HCT116 (cell line): ENCODE results near the gene PTCH2.

Experiments
- JUND ChIP-seq: IDR thresholded peaks from 2 replicates; pipeline ENCODE4 v1.6.1; 2012
- MAX ChIP-seq: IDR thresholded peaks from 2 replicates; pipeline ENCODE4 v1.6.1; 2012
- REST ChIP-seq: IDR thresholded peaks from 2 replicates; pipeline ENCODE4 v1.6.1; 2012; ENCODE audit warnings: low read depth
- SIN3A ChIP-seq: IDR thresholded peaks from 2 replicates; pipeline ENCODE4 v1.6.1; 2012; ENCODE audit warnings: low read depth
- YY1 ChIP-seq: IDR thresholded peaks from 2 replicates; pipeline ENCODE4 v1.6.1; 2011; ENCODE audit warnings: low read length, low read depth, moderate library complexity, mild to moderate bottlenecking; ENCODE audit not compliant: insufficient replicate concordance; ENCODE audit errors: extremely low read depth
- ZNF274 ChIP-seq: fragments of 200-500 bp; sonication (Bioruptor generic); IDR thresholded peaks from 2 replicates; pipeline ENCODE4 v1.6.1; 2014; ENCODE audit warnings: mild to moderate bottlenecking, low read depth, low read length, inconsistent platforms
- TF ChIP-seq, protein P1 (sequence below), 3 experiments: fragments of 200-600 bp in 1 of 3; sonication (generic) in 1 of 3; IDR thresholded peaks in 2 of 3; conservative IDR thresholded peaks in 1 of 3; 2 replicates each; pipeline ENCODE4 v1.5.1; 2012 to 2017; ENCODE audit warnings: low read depth in 2 of 3, low read length in 2 of 3, antibody characterized with exemption in 1 of 3, borderline replicate concordance in 1 of 3, control low read depth in 1 of 3, mild to moderate bottlenecking in 1 of 3, mixed read lengths in 1 of 3, mixed run types in 1 of 3, moderate library complexity in 1 of 3; ENCODE audit not compliant: insufficient read depth in 1 of 3

DNA sequence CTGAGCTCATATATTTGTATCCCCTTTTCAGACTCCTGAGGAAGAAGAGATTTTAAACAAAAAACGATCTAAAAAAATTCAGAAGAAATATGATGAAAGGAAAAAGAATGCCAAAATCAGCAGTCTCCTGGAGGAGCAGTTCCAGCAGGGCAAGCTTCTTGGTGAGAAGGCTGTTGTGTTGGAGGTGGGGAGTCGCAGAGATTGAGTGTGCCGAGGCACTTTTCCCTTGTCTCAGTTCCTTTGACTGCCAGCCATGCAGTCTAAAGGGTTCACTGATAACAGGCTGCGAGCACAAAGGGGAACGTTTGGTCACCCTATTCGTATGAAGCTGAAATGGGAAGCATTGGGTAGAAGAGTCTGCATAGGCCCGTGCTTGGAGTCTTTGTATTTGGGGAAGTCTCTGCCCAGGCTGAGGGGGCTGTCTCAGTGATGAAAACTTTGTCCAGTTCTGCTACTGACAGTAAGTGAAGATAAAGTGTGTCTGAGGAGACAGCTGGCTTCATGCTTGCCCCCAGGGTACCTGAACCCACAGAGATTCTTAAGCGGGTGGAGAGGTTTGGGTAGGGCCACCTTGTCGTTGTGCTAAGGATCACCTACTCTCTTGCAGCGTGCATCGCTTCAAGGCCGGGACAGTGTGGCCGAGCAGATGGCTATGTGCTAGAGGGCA, 65.0 kb downstream of the PTCH2 start:
- TF ChIP-seq, protein P1, sequence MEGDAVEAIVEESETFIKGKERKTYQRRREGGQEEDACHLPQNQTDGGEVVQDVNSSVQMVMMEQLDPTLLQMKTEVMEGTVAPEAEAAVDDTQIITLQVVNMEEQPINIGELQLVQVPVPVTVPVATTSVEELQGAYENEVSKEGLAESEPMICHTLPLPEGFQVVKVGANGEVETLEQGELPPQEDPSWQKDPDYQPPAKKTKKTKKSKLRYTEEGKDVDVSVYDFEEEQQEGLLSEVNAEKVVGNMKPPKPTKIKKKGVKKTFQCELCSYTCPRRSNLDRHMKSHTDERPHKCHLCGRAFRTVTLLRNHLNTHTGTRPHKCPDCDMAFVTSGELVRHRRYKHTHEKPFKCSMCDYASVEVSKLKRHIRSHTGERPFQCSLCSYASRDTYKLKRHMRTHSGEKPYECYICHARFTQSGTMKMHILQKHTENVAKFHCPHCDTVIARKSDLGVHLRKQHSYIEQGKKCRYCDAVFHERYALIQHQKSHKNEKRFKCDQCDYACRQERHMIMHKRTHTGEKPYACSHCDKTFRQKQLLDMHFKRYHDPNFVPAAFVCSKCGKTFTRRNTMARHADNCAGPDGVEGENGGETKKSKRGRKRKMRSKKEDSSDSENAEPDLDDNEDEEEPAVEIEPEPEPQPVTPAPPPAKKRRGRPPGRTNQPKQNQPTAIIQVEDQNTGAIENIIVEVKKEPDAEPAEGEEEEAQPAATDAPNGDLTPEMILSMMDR (IDR thresholded peaks at IDR 0.05 in 2 of 3, conservative IDR thresholded peaks at IDR 0.05 in 1 of 3; ENCODE audit: borderline replicate concordance in 1 of 3, insufficient read depth in 1 of 3, low read depth in 2 of 3, low read length in 2 of 3), result no peak
- TF ChIP-seq REST, result no peak
- no peak for TF ChIP-seq MAX
- TF ChIP-seq SIN3A, result no peak
- no peak for TF ChIP-seq ZNF274
- TF ChIP-seq JUND, result no peak
- no peak for TF ChIP-seq YY1
